ENCODE measurements around the gene ACTN2.

DNA sequence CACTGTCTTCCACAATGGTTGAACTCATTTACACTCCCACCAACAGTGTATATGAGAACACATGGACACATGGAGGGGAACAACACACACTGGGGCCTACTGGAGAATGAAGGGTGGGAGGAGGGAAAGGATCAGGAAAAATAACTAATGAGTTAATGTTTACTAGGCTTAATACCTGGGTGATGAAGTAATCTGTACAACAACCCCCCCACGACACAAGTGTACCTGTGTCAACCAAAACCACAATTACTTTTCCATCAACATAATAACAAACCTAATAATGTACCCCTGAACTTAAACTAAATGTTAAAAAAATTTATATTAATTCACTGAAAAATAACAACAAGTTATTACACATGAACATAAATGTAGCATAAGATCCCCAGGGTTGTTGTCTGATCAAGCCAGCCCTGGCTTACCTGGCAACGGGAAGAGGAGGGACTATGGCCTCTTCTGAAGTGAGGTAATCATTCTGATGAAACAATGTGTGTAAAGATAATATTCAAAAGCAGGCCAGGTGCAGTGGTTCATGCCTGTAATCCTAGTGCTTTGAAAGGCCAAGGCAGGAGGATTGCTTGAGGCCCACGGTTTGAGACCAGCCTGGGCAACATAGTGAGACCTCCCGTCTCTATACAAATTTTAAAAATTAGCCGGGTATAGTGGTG is 41.2 kb upstream of the ACTN2 start:
- TF ChIP-seq POLR2A (IDR thresholded peaks at IDR 0.05), result no peak
- TF ChIP-seq, protein P1, sequence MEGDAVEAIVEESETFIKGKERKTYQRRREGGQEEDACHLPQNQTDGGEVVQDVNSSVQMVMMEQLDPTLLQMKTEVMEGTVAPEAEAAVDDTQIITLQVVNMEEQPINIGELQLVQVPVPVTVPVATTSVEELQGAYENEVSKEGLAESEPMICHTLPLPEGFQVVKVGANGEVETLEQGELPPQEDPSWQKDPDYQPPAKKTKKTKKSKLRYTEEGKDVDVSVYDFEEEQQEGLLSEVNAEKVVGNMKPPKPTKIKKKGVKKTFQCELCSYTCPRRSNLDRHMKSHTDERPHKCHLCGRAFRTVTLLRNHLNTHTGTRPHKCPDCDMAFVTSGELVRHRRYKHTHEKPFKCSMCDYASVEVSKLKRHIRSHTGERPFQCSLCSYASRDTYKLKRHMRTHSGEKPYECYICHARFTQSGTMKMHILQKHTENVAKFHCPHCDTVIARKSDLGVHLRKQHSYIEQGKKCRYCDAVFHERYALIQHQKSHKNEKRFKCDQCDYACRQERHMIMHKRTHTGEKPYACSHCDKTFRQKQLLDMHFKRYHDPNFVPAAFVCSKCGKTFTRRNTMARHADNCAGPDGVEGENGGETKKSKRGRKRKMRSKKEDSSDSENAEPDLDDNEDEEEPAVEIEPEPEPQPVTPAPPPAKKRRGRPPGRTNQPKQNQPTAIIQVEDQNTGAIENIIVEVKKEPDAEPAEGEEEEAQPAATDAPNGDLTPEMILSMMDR (IDR thresholded peaks at IDR 0.05), result no peak
- TF ChIP-seq POLR2AphosphoS5 (IDR thresholded peaks at IDR 0.05), result no peak
